ENCODE data around the gene ROBO1.
"Not testable (repeated sequence)": the region's sequence is repeated elsewhere in the genome, so short reads cannot be mapped to it uniquely, and the experiment has no call there.

ROBO1 gene

DNA sequence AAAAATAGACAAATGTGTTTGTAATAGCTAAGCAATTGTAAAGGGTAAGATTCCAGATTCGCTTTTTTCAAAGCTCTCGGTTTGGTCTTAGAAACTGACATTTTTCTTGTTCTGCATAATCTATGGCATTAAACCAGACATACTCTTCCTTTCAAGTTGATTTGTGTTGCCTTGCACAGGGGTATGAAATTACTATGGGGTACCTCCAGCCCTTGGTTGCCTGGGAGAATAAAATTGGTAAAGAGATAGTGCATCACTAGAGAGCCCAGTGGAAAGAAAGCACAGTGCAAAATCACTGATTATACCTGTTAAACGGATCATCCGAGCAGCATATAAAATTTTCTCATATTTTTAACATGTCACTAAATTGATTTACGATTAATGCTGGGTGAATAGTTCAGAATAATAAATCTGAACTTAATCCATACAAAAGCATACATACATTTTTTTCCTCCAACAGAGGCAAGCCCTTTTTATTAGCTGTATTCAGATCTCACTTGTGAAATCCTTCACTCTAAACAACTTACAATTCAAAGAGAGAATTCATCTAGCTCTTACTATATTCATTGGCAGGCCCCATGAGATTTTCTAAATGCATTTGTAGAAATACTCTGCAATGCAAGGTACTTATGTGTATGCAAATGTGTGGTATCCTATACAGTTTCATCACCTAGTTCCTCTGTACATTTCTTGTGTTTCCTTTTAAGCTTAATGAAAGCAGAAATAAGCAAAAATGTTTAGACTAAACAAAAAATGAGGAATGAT lies 224.4 kb downstream of the ROBO1 start:
- DNase-seq = no peak

DNA sequence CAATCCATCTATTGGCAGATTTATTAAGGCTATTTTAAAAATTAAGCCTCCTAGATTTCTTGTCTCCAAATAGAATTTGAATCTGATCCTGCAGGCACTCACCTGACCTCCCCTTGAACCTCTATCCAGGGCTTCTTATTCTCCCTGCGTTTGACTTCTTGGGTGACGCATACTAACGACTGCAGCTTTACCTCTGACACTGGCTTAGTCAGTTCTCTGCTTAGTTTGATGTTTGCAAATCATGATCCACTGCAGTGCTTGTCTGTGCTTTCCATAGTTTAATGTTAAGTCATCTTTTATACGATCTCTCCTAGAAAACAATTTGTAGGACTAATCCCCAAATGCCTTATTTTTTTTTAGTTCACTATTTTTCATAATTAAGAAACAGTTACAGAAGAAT lies 233.1 kb downstream of the ROBO1 start:
- DNase-seq = no peak

DNA sequence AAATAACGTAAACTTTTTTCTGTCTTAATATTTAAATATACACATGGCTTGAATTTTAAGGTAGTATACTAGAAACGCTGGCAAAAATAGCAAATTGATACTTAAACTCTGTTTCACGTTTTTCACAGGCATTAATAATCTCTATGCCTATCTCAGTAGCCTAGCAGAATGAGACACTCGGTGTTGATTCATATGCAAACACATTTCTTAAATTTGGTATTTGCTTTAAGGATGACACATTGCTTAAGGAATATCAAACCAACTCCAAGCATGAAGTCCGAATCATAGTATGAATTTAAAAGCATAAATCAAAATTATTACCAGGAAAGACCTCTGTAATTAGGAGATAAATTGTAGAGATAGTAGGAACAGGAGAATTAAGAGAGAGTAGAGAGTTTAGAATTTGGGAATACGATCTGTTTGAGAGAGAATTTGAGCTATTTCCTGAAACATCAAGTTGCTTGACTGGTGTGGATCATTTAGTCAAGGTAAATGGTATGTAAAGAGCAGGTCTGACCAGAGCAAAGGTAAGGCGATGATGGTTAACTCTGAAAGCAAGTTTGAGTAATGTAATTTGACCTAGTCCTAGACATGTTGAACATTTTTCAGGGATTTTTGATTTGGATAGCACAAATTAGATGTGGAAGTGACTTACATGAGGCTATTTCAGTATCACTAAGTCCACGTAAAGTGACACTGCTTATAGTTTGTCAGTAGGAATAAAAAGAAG lies 236.1 kb downstream of the ROBO1 start:
- no peak for DNase-seq

DNA sequence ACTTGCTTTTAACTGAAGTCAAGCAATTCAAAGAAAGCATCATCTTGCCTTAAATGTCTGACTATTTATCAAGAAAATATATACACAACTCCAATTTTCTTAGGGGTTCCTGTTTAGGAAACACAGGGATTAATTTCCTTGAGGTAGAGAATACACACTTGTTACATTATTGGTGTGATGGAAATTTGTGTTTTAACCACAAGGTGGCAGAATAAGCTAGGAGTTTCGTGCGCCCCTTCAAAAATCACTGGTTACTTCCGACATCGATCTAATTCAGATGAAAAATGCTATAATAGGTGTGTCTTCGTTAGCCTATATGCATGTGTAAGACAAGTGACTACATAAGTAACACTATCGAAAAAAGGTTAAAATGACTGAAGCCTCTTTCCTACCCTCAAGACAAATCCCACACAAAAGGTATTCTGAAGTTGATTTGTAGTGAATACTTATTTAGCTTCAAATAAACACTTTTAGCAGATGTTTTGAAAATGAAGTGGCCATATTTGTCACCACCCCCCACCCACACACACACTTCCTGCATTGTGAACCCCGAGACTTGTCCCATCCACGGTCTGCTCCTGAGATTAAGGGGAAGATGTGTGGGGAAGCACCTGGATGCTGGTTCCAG lies 246.5 kb downstream of the ROBO1 start:
- DNase-seq = no peak

DNA sequence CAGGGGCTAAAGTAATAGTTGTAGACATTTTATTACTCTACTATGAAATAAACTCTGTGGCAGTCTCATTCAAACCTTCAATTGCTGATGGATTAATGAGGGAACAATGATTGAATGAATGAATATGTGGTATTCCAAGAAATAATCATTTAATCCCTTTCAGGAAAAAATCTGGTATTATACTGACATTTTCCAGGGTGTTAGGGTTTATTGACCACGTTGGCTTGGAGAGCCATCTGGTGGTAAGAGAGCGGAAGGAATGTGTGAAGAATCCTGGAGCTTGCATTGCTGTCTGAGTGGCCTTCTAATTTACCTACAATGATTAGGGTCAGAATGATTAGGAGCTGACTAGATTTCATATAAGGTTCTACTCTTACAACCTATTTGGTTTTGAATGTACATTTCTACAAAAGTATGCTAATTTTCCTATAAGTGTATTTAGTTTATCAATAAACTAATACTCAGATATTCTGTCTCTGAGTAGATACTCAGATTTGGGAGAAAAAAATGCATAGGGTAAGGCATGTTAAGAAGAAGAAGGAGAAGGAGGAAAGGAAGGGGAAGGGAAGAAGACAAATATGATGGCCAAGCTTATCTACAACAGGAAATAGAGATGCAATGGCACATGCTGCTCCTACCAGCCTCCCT lies 249.9 kb downstream of the ROBO1 start:
- DNase-seq = no peak

DNA sequence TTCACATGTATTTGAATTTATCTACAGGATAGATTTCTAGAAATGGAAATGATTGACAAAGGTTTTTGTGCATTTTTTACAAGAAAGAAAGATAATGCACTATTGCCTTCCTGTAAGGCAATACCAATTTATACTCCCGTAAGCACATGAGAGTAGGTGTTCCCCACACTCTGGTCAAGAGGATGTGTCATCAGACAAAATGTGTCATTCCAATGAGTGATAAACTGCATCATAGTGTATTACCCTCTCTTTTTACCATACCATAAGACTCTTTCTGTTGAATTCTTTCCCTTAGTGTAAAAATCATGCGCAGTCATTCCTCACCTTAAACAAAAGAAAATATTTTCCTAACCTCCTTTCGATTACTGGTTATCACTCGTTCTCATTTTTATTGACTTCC lies 251.0 kb downstream of the ROBO1 start:
- DNase-seq = no peak

DNA sequence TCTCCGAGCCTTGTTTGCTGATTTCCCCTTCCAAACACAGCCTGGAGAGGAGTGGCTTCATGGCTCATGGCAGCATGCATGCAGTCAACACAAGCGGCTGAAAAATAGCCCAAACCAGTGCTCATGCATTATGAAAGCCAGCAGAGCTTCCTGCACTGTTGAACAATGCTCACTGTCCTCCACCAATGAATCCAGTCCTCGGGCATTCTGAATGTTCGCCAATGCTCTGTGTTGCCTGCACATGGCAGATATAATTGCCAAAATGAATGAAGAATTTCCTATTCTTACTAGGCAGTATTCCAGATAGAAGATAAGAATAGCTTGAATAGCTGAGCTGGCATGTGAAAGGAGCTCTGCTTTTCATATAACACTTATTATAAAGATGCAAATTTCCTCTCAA lies 252.7 kb downstream of the ROBO1 start:
- DNase-seq = no peak

DNA sequence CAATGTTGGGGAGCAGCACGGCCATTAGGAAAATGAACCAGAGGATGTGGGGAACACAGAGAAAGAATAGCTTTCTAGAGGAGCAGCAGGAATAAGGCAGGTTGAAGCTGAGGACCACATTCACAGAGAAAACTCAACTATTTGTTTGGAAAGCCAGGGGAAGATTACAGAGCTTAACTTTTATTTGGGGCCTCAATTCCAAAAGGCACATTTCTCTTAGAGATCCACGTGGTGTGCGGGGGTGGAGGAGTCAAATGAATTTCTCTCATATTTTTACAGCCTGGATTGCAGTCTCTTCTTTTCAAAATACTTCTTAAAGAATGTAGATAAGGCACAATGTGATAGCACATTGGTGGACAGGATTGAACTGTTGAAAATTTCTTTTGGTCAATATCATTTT lies 253.7 kb downstream of the ROBO1 start:
- DNase-seq = no peak

DNA sequence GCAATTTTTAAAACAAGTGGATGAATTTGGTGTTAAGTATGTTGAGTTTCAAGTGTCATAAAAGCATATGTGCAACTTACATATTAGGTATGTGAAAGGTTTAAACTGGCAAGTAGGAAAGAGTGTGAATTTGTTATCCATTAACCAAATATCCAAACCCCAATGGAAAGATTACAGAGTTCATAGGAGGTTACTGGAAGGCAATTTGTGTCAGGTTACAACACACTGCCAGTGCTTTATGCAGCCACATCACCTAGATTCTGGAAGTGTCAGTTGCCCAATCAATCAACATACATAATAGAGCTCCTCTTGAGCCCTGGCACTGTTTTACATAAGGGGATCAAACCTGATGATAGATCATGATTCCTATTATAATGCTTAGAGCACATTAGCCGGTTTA lies 261.0 kb downstream of the ROBO1 start:
- DNase-seq = no peak

DNA sequence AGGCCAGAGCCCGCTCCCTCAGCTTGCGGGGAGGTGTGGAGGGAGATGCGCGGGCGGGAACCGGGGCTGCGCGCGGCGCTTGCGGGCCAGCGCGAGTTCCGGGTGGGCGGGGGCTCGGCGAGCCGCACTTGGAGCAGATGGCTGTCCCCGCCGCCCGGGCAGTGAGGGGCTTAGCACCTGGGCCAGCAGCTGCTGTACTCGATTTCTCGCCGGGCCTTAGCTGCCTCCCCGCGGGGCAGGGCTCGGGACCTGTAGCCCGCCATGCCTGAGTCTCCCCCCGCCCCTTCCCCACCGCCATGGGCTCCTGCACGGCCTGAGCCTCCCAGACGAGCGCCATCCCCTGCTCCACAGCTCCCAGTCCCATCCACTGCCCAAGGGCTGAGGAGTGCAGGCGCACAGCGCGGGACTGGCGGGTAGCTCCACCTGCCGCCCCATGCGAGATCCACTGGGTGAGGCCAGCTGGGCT lies 265.5 kb downstream of the ROBO1 start:
- not testable (repeated sequence) for DNase-seq

DNA sequence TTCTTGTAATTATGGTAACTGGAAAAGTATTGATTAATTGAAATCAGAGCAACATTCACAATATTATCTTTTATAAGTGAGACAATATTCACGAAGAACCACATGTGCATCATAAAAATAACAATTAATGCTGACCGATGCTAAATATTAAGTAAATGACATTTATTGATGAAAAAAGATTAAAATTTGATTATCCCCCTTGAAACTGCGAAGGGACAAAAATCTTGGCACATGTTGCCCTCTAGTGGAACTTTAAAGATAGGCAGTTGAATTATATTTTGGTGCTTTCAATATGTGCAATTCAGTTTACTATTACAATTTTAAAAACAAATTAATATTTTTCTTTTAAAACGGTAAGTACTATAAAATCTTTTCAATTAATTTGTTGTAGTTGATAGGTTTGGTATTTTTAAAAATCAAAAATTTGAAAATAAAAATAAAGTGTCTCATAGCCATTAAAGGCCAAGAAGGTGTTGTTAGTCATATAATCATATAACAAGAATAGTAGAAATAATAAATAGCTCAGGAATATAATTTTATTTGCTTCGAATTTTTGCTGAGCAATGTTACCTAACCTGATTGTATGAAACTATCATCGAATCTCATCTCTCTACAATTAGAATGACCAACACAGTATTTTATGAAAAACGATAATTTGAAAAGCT lies 270.2 kb downstream of the ROBO1 start:
- DNase-seq = no peak

DNA sequence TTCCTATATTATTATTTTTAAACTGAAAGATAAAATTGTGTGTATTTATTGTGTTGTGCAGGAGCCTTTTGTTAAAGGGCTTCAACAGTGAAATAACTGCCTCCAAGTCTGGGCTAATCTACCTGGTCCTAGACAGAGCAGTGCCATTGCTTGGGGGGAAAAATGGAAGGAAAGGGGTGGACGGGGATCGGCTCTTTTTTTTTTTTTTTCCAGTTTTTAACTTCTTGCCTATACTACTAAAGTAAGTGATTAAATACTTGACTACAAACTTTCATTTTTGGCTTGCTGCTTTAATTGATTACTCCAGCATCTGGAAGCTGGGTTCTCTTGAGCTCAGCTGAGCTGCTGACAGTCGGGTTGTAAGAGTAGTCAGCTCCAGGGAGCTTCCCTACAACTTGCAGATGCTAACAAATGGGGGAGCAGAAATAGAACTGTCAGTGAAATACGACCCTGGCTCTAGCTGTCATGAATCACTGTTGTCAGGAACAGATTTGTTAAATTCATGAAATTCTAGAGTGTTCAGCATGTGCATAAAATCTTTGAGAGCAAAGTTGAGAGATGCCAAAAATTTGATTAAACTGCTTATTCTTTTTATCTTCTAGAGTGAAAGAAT lies 276.7 kb downstream of the ROBO1 start:
- no peak for DNase-seq

DNA sequence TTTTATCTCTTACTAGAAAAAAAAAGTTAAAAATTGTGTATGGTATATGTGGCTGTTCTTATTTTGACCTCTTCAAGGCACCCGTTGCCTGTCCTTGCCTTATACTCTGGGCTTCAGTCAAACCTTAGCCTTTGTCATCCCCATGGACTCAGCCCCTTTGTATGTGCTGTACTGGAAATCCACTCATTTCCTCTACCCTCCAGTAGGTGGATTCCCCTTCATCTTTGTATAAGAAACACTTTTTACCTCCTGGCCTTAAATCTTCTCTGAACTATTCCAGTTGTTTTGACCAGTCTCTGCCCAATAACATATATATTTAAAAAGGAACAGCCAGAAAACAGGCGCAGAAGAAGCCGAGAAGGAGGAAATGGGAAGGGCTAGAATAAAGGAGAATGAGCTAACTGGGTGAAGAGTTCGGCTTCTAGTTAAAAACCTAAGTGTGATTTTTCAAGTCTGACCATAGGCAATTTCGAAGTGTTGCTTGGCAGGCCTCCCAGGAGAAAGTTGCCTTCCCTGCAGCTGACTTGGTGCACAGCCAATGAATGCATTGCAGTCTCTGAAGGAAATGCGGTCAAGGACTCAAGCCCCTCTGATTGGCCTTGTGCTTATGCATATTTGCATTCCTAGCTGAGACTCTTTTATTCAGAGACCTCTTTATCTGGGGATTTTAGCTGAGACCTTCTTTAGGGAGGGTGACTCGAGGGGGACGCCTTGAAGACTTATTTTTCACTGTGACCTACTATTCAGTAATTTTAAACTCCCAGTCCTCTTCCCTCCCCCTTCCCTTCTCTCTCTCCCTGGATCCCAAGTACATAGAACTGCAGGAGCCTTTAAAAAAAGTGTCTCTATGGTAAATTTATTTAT lies 277.4 kb downstream of the ROBO1 start:
- DNase-seq = no peak

DNA sequence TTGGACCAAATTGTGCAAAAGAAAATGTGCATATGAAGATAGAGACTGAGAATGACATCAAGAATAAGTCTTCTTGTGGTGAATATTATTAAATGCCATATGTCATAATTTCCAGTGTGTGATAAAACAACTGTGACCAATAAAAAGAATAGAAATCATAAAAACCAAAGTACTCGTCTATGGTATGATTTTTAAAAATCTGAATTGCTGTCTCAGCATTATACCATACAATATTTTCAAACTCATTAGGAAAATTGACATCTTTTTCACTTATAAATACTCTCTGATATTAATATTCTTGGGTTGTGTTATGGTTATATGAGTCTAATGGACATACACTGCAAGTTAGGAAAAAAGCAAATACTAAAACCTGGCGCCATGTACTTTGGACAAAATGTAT lies 279.4 kb downstream of the ROBO1 start:
- DNase-seq = no peak

DNA sequence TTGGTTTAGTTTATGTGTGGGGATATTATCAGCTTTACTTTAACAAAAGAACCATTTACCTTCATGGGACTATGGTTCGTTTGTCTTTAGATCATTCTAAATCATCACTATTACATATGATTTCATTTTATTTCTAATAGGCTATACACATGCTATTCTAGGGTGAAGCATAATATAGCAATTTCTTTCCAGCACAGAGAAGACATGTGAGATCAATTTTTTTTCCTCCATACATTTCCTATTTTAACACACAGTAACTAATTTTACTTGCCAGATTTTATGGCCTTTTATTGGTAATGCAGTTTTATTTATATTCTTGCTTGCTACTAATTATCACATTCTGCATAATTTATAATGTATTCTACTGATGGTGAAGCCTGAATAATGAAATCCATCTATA lies 287.1 kb downstream of the ROBO1 start:
- no peak for DNase-seq

DNA sequence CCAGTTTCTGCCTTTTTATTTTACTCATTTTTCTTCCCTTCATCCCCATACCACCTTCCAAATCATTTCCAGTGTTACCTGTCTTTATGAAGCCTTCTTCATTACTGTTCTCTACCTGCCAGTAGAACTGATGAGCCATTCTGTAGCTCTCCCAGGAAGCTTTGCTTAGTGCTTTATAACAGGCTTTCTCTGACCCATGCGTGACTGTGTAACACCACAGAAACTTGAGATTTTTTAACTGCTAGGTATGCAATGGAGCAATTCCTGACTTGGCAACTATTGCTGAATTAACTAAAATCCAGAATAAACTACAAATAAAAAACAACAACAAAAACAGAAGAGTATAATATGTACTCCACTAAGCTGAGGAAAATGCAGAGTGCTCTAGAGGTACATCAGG lies 289.2 kb downstream of the ROBO1 start:
- no peak for DNase-seq

DNA sequence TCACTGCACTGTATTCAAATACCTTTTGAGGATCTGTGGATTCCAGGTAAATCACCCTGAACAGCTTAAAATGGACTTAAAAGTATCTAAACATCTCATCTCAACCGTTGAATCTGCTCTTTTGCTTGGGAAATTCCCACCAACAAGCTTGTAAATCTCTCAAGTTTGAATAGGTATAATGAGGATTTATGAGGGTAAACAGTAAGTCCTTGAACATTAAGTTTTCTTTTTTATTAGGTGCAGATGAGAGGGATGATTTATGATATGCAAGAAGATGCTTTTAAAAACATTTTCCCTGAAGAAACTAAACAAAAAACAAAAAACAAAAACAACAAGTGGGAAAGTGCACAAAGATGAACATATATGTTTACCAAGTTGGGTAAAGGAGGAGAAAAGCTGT lies 290.6 kb downstream of the ROBO1 start:
- DNase-seq = no peak

DNA sequence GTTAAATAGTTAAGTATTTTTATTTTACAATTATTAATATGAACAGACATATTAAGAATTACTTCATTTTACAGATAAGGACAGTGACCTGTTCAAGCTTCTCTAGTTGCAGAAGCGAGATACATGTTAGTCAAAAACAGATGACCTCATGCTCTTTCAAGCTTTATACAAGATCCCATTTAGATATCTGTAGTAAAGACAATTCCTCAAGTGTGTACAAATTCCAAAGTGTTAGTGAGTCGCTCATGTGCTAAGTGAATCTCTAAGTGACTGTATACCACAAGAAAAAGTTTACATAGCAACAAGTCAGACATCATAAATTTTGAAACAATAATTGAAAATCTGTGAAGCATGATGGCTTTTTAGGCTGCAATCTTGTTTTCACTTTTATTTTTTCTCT lies 293.8 kb downstream of the ROBO1 start:
- DNase-seq = no peak

DNA sequence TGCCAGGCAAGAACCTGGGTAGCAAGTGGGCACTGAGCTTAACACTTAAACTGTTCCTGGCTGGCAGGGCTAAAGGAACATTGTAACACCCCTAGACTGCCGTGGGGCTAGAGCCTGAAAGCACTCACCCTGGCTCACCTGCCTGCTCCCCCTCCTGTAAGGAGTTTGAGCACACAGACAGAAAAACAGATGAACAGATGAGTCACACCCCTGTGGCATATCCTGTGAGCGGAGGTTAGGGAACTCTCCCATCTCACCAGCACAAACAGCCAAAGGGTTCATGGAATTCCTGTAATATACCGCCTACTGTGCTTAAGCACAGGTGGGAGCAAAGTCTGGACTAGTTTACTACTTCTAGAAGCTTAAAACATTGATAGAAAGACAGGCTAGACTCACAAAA lies 300.1 kb downstream of the ROBO1 start:
- no peak for DNase-seq

DNA sequence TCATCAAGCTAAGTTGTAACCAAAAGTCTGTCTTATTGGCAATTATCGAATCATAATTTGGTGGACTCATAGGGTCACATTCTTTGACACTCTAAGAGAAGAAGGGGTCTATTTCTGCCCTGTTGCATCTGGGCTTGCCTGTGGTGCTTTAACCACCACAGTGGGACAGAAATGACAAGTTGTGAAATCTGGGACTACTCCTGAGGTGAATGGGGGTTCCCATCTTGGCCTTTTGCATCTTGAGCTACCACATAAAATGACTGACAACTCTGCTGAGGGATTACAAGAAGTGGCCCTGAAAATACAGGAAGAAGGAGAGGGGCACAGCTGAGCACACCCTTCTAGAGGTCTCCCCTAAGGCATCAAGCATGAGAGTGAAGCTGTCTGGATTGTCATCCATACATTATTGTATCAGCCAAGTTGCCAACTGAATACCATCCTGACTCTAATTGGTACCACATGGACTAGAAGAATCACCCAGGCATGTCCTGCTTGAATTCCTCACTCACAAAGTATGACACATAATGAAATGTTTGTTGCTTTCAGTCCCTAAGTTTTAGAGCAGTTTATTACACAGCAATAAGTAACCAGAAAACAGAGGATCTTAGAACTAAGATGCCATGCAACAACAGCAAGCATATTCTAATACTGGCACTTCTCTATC lies 306.5 kb downstream of the ROBO1 start:
- no peak for DNase-seq

DNA sequence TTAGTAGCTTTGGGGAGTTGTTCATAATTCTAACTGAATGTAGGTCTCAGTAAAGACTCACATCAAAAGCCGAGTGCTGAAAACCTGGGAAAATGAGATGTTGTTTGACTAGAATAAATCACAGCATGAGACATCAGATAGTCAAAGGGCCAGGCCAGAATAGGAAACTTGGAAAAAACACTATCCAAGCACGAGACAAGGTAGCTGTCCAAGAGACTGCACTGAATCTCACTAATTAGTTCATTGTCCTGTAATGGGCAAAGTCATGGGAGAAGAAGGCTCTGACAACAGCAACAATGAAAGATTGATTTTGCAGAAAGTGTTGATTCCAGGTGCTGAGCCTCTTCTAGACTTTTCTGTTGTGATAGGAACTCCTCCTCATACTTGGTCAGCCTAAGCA lies 314.2 kb downstream of the ROBO1 start:
- DNase-seq = no peak

Data from NCI-H1092 (cell line).